Liver (tissue), 9 donors: ENCODE results near the gene CDC26. TPM values are rescaled to one million over a fixed set of nuclear protein-coding genes. Genes with fewer than 3 reads are reported as not detected.

ENCODE experiments used
- DNase-seq: peaks from one replicate; pipeline ENCODE4 v3.0.0-alpha.2; 2017; ENCODE audit warnings: low spot score
- H3K27ac ChIP-seq, 2 donors: one replicate each; pipeline ENCODE4 v1.7.0; 2013; ENCODE audit warnings: inconsistent platforms in 2 of 2, low read length in 2 of 2, control low read depth in 1 of 2, low read depth in 1 of 2, mild to moderate bottlenecking in 1 of 2
- H3K27me3 ChIP-seq, 4 donors: one replicate each; pipeline versions ENCODE4 v1.6.1 to v1.7.0; 2013; ENCODE audit warnings: low read length in 3 of 4, inconsistent platforms in 1 of 4, mild to moderate bottlenecking in 1 of 4, moderate library complexity in 1 of 4; ENCODE audit not compliant: control insufficient read depth in 4 of 4, insufficient read depth in 4 of 4
- H3K36me3 ChIP-seq, 4 donors: one replicate each; pipeline versions ENCODE4 v1.6.1 to v1.7.0; 2013; ENCODE audit warnings: low read length in 3 of 4, mild to moderate bottlenecking in 3 of 4, low read depth in 1 of 4, moderate library complexity in 1 of 4; ENCODE audit not compliant: control insufficient read depth in 4 of 4, insufficient read depth in 3 of 4
- H3K4me1 ChIP-seq, 4 donors: one replicate each; pipeline versions ENCODE4 v1.6.1 to v1.7.0; 2013; ENCODE audit warnings: low read length in 3 of 4, mild to moderate bottlenecking in 3 of 4, moderate library complexity in 1 of 4; ENCODE audit not compliant: control insufficient read depth in 4 of 4, insufficient read depth in 4 of 4
- H3K4me3 ChIP-seq, 3 donors: one replicate each; pipeline versions ENCODE4 v1.6.1 to v1.7.0; 2013; ENCODE audit warnings: low read length in 3 of 3, control low read depth in 1 of 3, low read depth in 1 of 3, mild to moderate bottlenecking in 1 of 3
- H3K9ac ChIP-seq, 2 donors: one replicate each; pipeline ENCODE4 v1.7.0; 2013; ENCODE audit warnings: low read length in 2 of 2, mild to moderate bottlenecking in 2 of 2, moderate library complexity in 2 of 2, control low read depth in 1 of 2, low read depth in 1 of 2
- H3K9me3 ChIP-seq, 4 donors: one replicate each; pipeline versions ENCODE4 v1.6.1 to v1.7.0; 2013; ENCODE audit warnings: low read length in 3 of 4; ENCODE audit not compliant: control insufficient read depth in 4 of 4
- CTCF ChIP-seq: fragments of 150-350 bp; IDR thresholded peaks from 2 replicates; pipeline ENCODE4 v1.5.1; 2017; ENCODE audit warnings: improper control_type of control experiment, low read depth, low read length; ENCODE audit not compliant: missing input control
- EGR1 ChIP-seq, 2 donors: IDR thresholded peaks; 2 replicates each; pipeline ENCODE4 v1.6.1; 2016 to 2018; ENCODE audit warnings: antibody characterized with exemption in 2 of 2, low read depth in 2 of 2
- FOXA1 ChIP-seq: IDR thresholded peaks from 2 replicates; pipeline ENCODE4 v1.6.1; 2016; ENCODE audit warnings: antibody characterized with exemption
- FOXA2 ChIP-seq: IDR thresholded peaks from 2 replicates; pipeline ENCODE4 v1.6.1; 2016; ENCODE audit warnings: antibody characterized with exemption
- GABPA ChIP-seq, 2 donors: IDR thresholded peaks in 1 of 2; conservative IDR thresholded peaks in 1 of 2; 2 replicates each; pipeline ENCODE4 v1.6.1; 2016; ENCODE audit warnings: antibody characterized with exemption in 2 of 2, mild to moderate bottlenecking in 1 of 2, moderate library complexity in 1 of 2
- HNF4A ChIP-seq, 2 donors: conservative IDR thresholded peaks; 2 replicates each; pipeline ENCODE4 v1.6.1; 2016; ENCODE audit warnings: antibody characterized with exemption in 2 of 2, mild to moderate bottlenecking in 2 of 2
- HNF4G ChIP-seq: IDR thresholded peaks from 2 replicates; pipeline ENCODE4 v1.6.1; 2016; ENCODE audit warnings: antibody characterized with exemption
- JUND ChIP-seq, 2 donors: IDR thresholded peaks; 2 replicates each; pipeline ENCODE4 v1.6.1; 2016; ENCODE audit warnings: antibody characterized with exemption in 2 of 2
- MAX ChIP-seq: IDR thresholded peaks from 2 replicates; pipeline ENCODE4 v1.6.1; 2016; ENCODE audit warnings: antibody characterized with exemption
- NR2F2 ChIP-seq: IDR thresholded peaks from 2 replicates; pipeline ENCODE4 v1.6.1; 2016; ENCODE audit warnings: antibody characterized with exemption
- RAD21 ChIP-seq, 2 donors: IDR thresholded peaks; 2 replicates each; pipeline ENCODE4 v1.6.1; 2016; ENCODE audit warnings: antibody characterized with exemption in 2 of 2, mild to moderate bottlenecking in 2 of 2
- RXRA ChIP-seq, 2 donors: IDR thresholded peaks; 2 replicates each; pipeline ENCODE4 v1.6.1; 2017 to 2018; ENCODE audit warnings: antibody characterized with exemption in 2 of 2, mild to moderate bottlenecking in 1 of 2
- SP1 ChIP-seq: IDR thresholded peaks from 2 replicates; pipeline ENCODE4 v1.6.1; 2018; ENCODE audit warnings: antibody characterized with exemption, mild to moderate bottlenecking
- TAF1 ChIP-seq: conservative IDR thresholded peaks from 2 replicates; pipeline ENCODE4 v1.6.1; 2016; ENCODE audit warnings: antibody characterized with exemption, mild to moderate bottlenecking
- YY1 ChIP-seq: IDR thresholded peaks from 2 replicates; pipeline ENCODE4 v1.6.1; 2016; ENCODE audit warnings: antibody characterized with exemption, mild to moderate bottlenecking
- ZBTB33 ChIP-seq: IDR thresholded peaks from 2 replicates; pipeline ENCODE4 v1.6.1; 2016; ENCODE audit warnings: antibody characterized with exemption
- WGBS: extraction: QIAGEN DNeasy Blood & Tissue Kit; methylation state at CpG from one replicate; pipeline ENCODE4 v1.1.7; 2013; 5-methylcytosine and 5-hydroxymethylcytosine counted together
- polyA plus RNA-seq, 2 donors: library from polyadenylated mRNA; stranded (reverse) in 1 of 2; unstranded in 1 of 2; fragments of 200-250 nt in 1 of 2; fragments of >200 nt in 1 of 2; fragmentation: Nextera tagmentation in 1 of 2; extraction: Ambion mirVana in 1 of 2; gene quantifications; one replicate each; pipeline versions ENCODE4 v1.2.1 to v1.2.3, GENCODE V29; 2013 to 2015
- total RNA-seq, 2 donors: library from RNA; depleted of rRNA; stranded (reverse); fragments of >200 nt; gene quantifications; one replicate each; pipeline ENCODE4 v1.2.3, GENCODE V29; 2014
- TF ChIP-seq, protein P1 (sequence below): IDR thresholded peaks from 2 replicates; pipeline ENCODE4 v1.6.1; 2016; ENCODE audit warnings: antibody characterized with exemption, mild to moderate bottlenecking
- TF ChIP-seq, protein P2 (sequence below): IDR thresholded peaks from 2 replicates; pipeline ENCODE4 v1.6.1; 2016; ENCODE audit warnings: antibody characterized with exemption
- donor health status: healthy.
- donor health status: healthy.
- donor health status: healthy.
- donor health status: healthy.
- donor health status: healthy.

CDC26 gene
- total and polyA plus RNA-seq, 4 donors = 12.5 to 38.9 (median 21.3) TPM

DNA sequence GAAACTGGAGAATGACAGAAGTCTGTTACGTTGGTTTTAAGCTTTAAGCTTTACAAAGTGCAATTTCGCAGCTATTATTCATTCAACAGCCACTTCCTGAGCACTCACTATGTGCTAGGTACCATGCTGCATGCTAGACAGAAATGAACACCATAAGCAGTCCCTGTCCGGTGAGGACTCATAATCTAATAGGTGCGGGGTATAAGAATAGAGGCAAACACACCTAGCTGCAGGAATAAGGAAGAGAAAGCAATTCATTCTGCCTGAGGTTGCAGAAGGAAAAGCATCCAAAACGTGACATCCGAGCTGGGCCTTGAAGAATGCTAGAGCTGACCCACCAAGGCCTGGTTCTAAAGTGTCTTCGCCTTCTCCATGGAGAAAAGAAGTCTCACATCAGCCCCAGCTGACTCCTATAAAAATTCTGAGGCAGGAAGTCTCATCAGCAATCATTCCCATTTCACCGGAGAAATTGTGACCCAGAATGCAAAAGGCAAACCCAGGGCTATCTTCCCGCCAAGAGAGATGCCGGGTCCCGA, 54.8 kb downstream of the CDC26 start:
- H3K36me3 ChIP-seq = peaks cover 0 to 6% (median 0%) of the 10 kb centered on the region in 4 donors
- no peaks in the 10 kb centered on the region for H3K27me3 ChIP-seq
- H3K9ac ChIP-seq = peak overlapping the region; percentile 82 to 96
- H3K9me3 ChIP-seq = no peaks in the 10 kb centered on the region
- no peak for DNase-seq
- peak overlapping the region; percentile 61 to 97 (median 96) for H3K4me3 ChIP-seq
- 6% methylated on average over 11 of the region's 11 CpGs for WGBS
- peaks cover 5 to 47% (median 39%) of the 10 kb centered on the region in 4 donors for H3K4me1 ChIP-seq
- peak overlapping the region; percentile 88 to 94 for H3K27ac ChIP-seq
- TF ChIP-seq FOXA1 = no peak

DNA sequence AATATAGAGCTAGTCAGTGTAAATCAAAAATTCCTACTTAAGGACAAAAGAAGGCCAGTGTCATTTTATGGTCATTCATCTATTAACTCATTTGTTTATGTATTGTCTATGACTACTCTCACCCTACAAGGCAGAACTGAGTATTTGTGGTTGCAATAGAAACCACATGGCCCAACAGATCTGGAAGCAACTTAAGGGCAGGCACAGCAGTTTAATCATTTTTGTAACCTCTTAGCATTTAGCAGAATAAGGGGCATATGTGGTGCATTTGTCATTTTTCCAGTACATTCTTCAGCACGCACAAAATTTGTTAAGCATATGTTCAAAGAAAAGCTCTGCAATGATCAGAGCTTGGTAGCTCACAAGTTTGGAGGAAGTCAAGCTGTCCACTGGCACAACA, 55.4 kb downstream of the CDC26 start:
- 39% methylated on average over 1 of the region's 1 CpG for WGBS
- Histone ChIP-seq H3K36me3 (peaks cover 0 to 5% (median 0%) of the 10 kb centered on the region in 4 donors), H3K9ac (peak overlapping the region; percentile 82 to 96), H3K27ac (peak overlapping the region; percentile 88 to 94), H3K27me3 (no peaks in the 10 kb centered on the region), H3K9me3 (no peaks in the 10 kb centered on the region), H3K4me3 (peak overlapping the region; percentile 61 to 97 (median 96)), H3K4me1 (peaks cover 5 to 44% (median 39%) of the 10 kb centered on the region in 4 donors)
- TF ChIP-seq MAX (no peak), NR2F2 (no peak), FOXA2 (no peak), RXRA (IDR thresholded peaks at IDR 0.05) (no peak), GABPA (IDR thresholded peaks at IDR 0.05 in 1 of 2, conservative IDR thresholded peaks at IDR 0.05 in 1 of 2) (no peak), EGR1 (IDR thresholded peaks at IDR 0.05; ENCODE audit: low read depth in 2 of 2) (no peak), YY1 (no peak), HNF4G (no peak)
- DNase-seq = no peak

DNA sequence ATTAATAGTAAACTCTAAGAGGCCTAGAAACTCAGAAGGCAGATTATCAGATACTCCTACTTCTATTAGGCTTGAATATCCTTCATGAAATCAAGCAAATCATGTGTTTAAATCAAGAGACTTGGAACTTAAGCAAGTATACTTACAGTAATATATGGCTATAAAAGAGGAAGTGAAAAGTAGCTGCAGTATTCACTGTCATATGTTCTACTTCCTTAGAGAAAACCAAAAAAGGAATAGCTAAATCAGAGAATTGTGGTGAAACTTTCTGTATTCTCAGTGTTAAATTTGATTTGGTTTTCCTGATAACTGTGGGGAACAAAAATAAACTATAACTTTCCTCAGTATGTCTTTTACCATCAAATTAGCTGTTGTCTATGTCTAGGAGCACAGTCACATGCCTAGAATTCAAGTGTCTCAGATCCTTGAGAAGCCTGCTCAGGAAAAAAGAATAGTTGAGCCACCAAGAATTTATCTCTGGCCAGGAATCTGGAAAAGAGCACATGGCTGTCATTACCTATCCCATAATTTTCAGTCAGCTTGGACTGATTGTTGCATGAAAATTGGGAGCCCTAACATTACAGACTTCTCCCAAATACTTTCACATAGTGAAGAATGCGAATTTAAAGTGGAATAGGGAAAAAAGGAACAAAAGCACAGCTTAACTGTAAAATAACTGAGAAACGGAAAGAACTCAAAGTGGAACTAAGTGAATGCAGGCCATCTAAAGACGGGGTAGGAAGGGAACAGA, 56.0 kb downstream of the CDC26 start:
- no peak for DNase-seq
- 76% methylated on average over 3 of the region's 3 CpGs for WGBS
- TF ChIP-seq GABPA (IDR thresholded peaks at IDR 0.05 in 1 of 2, conservative IDR thresholded peaks at IDR 0.05 in 1 of 2) (no peak), SP1 (no peak), TAF1 (no peak), FOXA2 (no peak), MAX (no peak), EGR1 (IDR thresholded peaks at IDR 0.05; ENCODE audit: low read depth in 2 of 2) (no peak), FOXA1 (no peak), YY1 (no peak), RAD21 (IDR thresholded peaks at IDR 0.05) (no peak), ZBTB33 (no peak), HNF4A (conservative IDR thresholded peaks at IDR 0.05) (no peak), JUND (IDR thresholded peaks at IDR 0.05) (no peak), NR2F2 (no peak), HNF4G (no peak), CTCF (no peak), RXRA (IDR thresholded peaks at IDR 0.05) (no peak)
- TF ChIP-seq, protein P1, sequence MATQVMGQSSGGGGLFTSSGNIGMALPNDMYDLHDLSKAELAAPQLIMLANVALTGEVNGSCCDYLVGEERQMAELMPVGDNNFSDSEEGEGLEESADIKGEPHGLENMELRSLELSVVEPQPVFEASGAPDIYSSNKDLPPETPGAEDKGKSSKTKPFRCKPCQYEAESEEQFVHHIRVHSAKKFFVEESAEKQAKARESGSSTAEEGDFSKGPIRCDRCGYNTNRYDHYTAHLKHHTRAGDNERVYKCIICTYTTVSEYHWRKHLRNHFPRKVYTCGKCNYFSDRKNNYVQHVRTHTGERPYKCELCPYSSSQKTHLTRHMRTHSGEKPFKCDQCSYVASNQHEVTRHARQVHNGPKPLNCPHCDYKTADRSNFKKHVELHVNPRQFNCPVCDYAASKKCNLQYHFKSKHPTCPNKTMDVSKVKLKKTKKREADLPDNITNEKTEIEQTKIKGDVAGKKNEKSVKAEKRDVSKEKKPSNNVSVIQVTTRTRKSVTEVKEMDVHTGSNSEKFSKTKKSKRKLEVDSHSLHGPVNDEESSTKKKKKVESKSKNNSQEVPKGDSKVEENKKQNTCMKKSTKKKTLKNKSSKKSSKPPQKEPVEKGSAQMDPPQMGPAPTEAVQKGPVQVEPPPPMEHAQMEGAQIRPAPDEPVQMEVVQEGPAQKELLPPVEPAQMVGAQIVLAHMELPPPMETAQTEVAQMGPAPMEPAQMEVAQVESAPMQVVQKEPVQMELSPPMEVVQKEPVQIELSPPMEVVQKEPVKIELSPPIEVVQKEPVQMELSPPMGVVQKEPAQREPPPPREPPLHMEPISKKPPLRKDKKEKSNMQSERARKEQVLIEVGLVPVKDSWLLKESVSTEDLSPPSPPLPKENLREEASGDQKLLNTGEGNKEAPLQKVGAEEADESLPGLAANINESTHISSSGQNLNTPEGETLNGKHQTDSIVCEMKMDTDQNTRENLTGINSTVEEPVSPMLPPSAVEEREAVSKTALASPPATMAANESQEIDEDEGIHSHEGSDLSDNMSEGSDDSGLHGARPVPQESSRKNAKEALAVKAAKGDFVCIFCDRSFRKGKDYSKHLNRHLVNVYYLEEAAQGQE = no peak
- TF ChIP-seq, protein P2, sequence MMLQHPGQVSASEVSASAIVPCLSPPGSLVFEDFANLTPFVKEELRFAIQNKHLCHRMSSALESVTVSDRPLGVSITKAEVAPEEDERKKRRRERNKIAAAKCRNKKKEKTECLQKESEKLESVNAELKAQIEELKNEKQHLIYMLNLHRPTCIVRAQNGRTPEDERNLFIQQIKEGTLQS = no peak
- Histone ChIP-seq H3K4me3 (no peak overlapping the region), H3K36me3 (no peaks in the 10 kb centered on the region), H3K9ac (peak overlapping the region; percentile 25 to 82), H3K4me1 (peaks cover 5 to 39% (median 35%) of the 10 kb centered on the region in 4 donors), H3K27ac (peak overlapping the region; percentile 6 to 94), H3K27me3 (no peaks in the 10 kb centered on the region), H3K9me3 (no peaks in the 10 kb centered on the region)
